GM21737 (cell line): Measurements from ENCODE around the gene SCARB1.

Experiments used
- ATAC-seq: cut with Tn5 transposase; IDR thresholded peaks from one replicate; pipeline ENCODE4 v1.9.1; 2021; ENCODE audit warnings: mild to moderate bottlenecking, moderate library complexity; ENCODE audit not compliant: unreplicated experiment

SCARB1 gene

DNA sequence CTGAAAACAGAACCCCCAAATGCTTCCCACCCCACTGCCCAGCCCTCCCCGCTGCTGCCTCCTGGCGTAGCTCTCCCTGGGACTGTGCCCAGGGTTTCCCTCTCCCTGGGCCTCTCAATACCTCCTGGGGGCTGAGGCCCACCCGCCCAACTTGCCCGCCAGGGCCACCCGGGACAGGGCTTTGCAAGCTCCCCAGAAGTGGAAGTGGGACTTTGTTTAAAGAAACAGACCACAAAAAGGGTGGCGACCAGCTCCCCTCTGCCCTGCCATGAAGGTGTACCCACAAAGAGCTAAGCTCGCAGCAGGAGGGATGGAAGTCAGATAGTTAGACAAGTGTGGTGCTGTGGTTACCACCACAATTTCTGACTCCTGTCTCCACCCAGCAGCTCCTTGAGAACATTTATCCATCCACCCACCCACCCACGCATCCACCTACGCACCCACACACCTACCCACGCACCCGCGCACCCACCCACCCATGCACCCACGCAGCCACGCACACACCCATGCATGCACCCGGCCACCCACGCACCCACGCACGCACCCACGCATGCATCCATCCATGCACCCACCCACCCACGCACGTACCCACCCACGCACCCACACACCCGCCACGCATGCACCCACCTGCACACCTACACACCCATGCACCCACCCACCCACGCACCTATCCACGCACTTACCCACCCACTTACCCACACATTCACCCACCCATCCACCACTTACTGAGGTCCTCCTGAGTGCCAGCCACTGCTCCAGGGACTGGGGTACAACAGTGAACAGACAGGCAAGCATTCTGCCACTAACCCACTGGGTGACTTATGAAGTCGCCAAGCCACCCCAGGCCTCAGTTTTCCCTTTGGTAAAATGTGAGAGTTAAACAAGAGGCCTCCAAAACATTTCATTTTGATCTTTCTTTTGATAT is 127.3 kb downstream of the SCARB1 start:
- ATAC-seq = no peak

DNA sequence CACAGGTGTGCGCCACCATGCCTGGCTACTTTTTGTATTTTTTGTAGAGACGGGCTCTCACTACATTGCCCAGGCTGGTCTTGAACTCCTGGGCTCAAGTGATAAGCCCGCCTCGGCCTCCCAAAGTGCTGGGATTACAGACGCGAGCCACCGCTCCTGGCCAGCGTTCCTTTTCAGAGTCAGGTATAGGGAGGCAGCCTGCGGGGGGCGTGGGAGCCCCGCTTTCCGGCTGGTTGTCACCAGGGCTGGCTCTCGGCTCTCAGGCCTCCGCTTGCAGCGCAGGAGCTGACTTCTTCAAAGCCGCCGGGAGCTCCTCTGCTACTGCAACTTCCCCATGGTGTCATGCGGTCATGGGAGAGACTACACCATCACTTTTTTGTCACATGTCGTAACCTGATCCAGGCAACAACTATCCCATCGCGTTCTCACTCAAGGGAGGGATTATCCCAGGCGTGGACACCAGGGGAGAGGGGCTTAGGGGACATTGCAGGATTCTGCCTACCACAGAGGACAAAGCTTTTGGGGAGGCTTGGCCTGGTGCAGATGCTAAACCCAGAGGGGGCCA is 129.4 kb downstream of the SCARB1 start:
- ATAC-seq = no peak

DNA sequence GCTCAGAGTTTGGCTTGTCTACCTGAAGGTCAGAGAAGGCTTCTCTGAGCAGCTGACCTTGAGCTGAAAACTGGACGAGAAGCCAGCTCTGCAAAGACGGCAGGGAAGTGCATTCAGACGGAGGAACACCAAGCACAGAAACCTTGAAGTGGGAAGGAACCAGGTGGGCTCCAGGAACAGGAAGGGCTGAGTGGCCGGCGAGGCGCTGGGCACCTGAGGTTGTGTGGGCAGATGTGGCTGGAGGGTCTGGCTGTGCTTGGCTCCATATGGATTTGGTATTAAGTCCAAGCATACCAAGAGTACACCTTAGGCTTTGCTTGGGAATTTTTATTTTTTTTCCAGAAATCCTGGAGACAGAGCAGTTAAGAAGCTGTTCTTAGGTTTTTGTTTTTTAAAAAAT is 130.6 kb downstream of the SCARB1 start:
- ATAC-seq = no peak

GRCh38 chr12:124732275-124733075 is 131.2 kb downstream of the SCARB1 start:
- no peak for ATAC-seq

GRCh38 chr12:124731869-124732268 is 131.8 kb downstream of the SCARB1 start:
- no peak for ATAC-seq

GRCh38 chr12:124730455-124730932 is 133.2 kb downstream of the SCARB1 start:
- ATAC-seq = no peak

DNA sequence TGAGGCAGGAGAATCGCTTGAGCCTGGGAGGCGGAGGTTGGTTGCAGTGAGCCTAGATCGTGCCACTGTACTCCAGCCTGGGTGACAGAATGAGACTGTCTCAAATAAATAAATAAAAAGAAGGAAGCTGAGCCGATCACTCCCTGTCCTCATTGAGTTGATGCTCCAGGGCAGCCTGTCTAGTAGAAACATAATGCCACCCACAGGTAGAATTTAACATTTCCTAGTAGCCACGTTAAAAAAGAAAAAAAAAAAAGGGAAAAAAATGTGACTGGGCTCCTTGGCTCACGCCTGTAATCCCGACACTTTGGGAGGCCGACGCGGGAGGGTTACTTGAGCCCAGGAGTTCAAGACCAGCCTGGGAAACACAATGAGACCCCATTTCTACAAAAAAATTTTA is 135.7 kb downstream of the SCARB1 start:
- no peak for ATAC-seq

- ATAC-seq = peak; percentile 63
Observed at GRCh38 chr12:124727264-124727800, 136.3 kb downstream of the SCARB1 start.
